Trophoblast cell (in vitro differentiated cells and primary cell): Measurements from ENCODE around the gene TRIM36.

Experiments used
- DNase-seq, 2 donors: peaks; one replicate each; pipeline ENCODE4 v3.0.0-alpha.2; 2016
- H2AFZ ChIP-seq: 2 replicates; pipeline ENCODE4 v1.6.1; 2013; ENCODE audit warnings: low read length, moderate library complexity, mild to moderate bottlenecking; ENCODE audit not compliant: insufficient read depth, poor library complexity
- H2AK5ac ChIP-seq: 2 replicates; pipeline ENCODE4 v1.6.1; 2013; ENCODE audit warnings: mild to moderate bottlenecking, low read length
- H2BK120ac ChIP-seq: 2 replicates; pipeline ENCODE4 v1.6.1; 2013; ENCODE audit warnings: low read length, mild to moderate bottlenecking, moderate library complexity; ENCODE audit not compliant: insufficient read depth, poor library complexity
- H2BK12ac ChIP-seq: 2 replicates; pipeline ENCODE4 v1.6.1; 2013; ENCODE audit warnings: mild to moderate bottlenecking, low read length, moderate library complexity
- H2BK5ac ChIP-seq: 2 replicates; pipeline ENCODE4 v1.6.1; 2013; ENCODE audit warnings: low read length, low read depth, moderate library complexity, mild to moderate bottlenecking; ENCODE audit not compliant: poor library complexity
- H3K14ac ChIP-seq: 2 replicates; pipeline ENCODE4 v1.6.1; 2013; ENCODE audit warnings: mild to moderate bottlenecking, low read length
- H3K18ac ChIP-seq: 2 replicates; pipeline ENCODE4 v1.6.1; 2013; ENCODE audit warnings: mild to moderate bottlenecking, low read length
- H3K23ac ChIP-seq: 2 replicates; pipeline ENCODE4 v1.6.1; 2013; ENCODE audit warnings: low read length
- H3K27ac ChIP-seq: 2 replicates; pipeline ENCODE4 v1.5.1; 2013; ENCODE audit warnings: low read depth, mild to moderate bottlenecking, inconsistent platforms, low read length, moderate library complexity
- H3K27me3 ChIP-seq: 2 replicates; pipeline ENCODE4 v1.6.1; 2013; ENCODE audit warnings: inconsistent platforms, mild to moderate bottlenecking, low read length, moderate library complexity; ENCODE audit not compliant: insufficient read depth
- H3K36me3 ChIP-seq, 2 experiments: 1 replicate in 1 of 2; 2 replicates in 1 of 2; pipeline ENCODE4 v1.6.1; 2013; ENCODE audit warnings: low read length in 2 of 2, mild to moderate bottlenecking in 2 of 2, moderate library complexity in 1 of 2; ENCODE audit not compliant: insufficient read depth in 2 of 2, control insufficient read depth in 1 of 2
- H3K4ac ChIP-seq: 2 replicates; pipeline ENCODE4 v1.6.1; 2013; ENCODE audit warnings: low read depth, mild to moderate bottlenecking, low read length, moderate library complexity
- H3K4me1 ChIP-seq, 2 experiments: 1 replicate in 1 of 2; 2 replicates in 1 of 2; pipeline ENCODE4 v1.6.1; 2013; ENCODE audit warnings: low read length in 2 of 2, mild to moderate bottlenecking in 2 of 2, moderate library complexity in 1 of 2; ENCODE audit not compliant: insufficient read depth in 2 of 2, control insufficient read depth in 1 of 2
- H3K4me2 ChIP-seq: 2 replicates; pipeline ENCODE4 v1.6.1; 2013; ENCODE audit warnings: inconsistent platforms, mild to moderate bottlenecking, low read length, moderate library complexity
- H3K4me3 ChIP-seq: 2 replicates; pipeline ENCODE4 v1.5.1; 2013; ENCODE audit warnings: mild to moderate bottlenecking, low read depth, low read length, inconsistent platforms
- H3K79me1 ChIP-seq: one replicate; pipeline ENCODE4 v1.6.1; 2013; ENCODE audit warnings: low read length
- H3K79me2 ChIP-seq: 2 replicates; pipeline ENCODE4 v1.6.1; 2013; ENCODE audit warnings: low read length, mild to moderate bottlenecking; ENCODE audit not compliant: control insufficient read depth, insufficient read depth, poor library complexity
- H3K9ac ChIP-seq: 2 replicates; pipeline ENCODE4 v1.6.1; 2013; ENCODE audit warnings: mild to moderate bottlenecking, low read length
- H3K9me3 ChIP-seq: 2 replicates; pipeline ENCODE4 v1.6.1; 2013; ENCODE audit warnings: low read depth, mild to moderate bottlenecking, control low read depth, inconsistent platforms, low read length; ENCODE audit not compliant: insufficient read depth
- H4K12ac ChIP-seq: 2 replicates; pipeline ENCODE4 v1.6.1; 2013; ENCODE audit warnings: low read depth, mild to moderate bottlenecking, low read length, moderate library complexity
- H4K8ac ChIP-seq: 2 replicates; pipeline ENCODE4 v1.6.1; 2013; ENCODE audit warnings: low read depth, mild to moderate bottlenecking, low read length, moderate library complexity
- H4K91ac ChIP-seq: one replicate; pipeline ENCODE4 v1.6.1; 2013; ENCODE audit warnings: low read depth, mild to moderate bottlenecking, low read length, moderate library complexity
- WGBS: extraction: QIAGEN DNeasy Blood & Tissue Kit; methylation state at CpG from one replicate; pipeline ENCODE4 v1.1.7; 2013; ENCODE audit warnings: missing lambda C conversion rate; ENCODE audit not compliant: insufficient read length, insufficient coverage; ENCODE audit errors: extremely low coverage; 5-methylcytosine and 5-hydroxymethylcytosine counted together

The TRIM36 gene

GRCh38 chr5:115079924-115080623 lies 89.6 kb downstream of the TRIM36 start:
- Histone ChIP-seq H3K79me2 (no peaks in the 10 kb centered on the region), H2AK5ac (no peak overlapping the region), H3K9me3 (no peaks in the 10 kb centered on the region), H2AFZ (no peak overlapping the region), H3K79me1 (no peaks in the 10 kb centered on the region), H3K4me1 (no peaks in the 10 kb centered on the region), H2BK12ac (no peak overlapping the region), H3K9ac (no peak overlapping the region), H4K12ac (no peak overlapping the region), H3K18ac (no peak overlapping the region), H3K14ac (no peak overlapping the region), H3K4me3 (no peak overlapping the region), H3K27ac (no peak overlapping the region), H2BK120ac (no peak overlapping the region), H4K91ac (no peak overlapping the region), H4K8ac (no peak overlapping the region), H2BK5ac (no peak overlapping the region), H3K23ac (no peak overlapping the region), H3K36me3 (no peaks in the 10 kb centered on the region), H3K4me2 (no peak overlapping the region), H3K27me3 (no peaks in the 10 kb centered on the region), H3K4ac (no peak overlapping the region)
- DNase-seq = no peak
- no CpG with 5 or more reads among the region's 2 CpGs for WGBS
